Activated effector memory CD4-positive, alpha-beta T cell treated with Interleukin-2 at 50 U/mL for 16 hours (primary cell): ENCODE data around the gene TFF1.

ENCODE experiments used
- DNase-seq: peaks from one replicate; pipeline ENCODE4 v3.0.0-alpha.2; 2020

Gene TFF1

GRCh38 chr21:42379426-42380215 is 13.3 kb upstream of the TFF1 start:
- no peak for DNase-seq

DNA sequence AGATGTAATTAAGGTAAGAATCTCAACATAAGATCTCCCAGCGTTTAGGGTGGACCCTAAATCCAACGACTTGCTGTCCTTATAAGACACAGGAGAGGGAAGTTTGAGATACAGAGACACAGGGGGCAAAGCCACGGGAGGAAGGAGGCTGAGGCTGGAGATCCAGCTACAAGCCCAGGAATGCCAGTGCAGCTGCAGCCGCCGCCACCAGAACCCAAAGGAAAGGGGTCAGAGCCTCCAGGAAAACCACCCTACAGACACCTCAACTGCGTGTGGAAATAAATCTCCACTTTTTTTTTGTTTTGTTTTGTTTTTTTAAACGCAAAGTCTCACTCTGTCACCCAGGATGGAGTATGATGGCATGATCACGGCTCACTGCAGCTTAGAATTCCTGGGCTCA is 12.1 kb upstream of the TFF1 start:
- DNase-seq, result no peak

DNA sequence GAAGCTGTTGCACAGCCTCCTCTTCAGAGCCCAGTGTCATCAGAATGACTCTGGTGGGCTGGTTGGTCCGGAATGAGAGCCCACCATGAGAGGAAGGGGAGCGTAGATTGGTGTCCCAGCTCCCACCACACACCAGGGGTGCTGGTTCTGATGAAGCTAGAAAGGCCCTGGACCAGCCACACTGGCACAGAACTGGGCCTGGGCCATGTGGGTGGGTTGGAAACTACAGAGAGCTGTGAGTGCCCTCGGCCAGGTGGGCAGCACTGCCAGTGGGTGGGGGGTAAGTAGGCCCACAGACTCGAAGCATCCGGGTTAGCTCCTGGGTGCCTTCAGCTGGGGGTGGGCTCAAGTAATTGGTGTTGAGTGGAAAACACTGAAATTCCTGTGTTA is 11.6 kb upstream of the TFF1 start:
- no peak for DNase-seq

- no peak for DNase-seq
These were observed 11.0 kb upstream of the TFF1 start for GRCh38 chr21:42377211-42377950.

DNA sequence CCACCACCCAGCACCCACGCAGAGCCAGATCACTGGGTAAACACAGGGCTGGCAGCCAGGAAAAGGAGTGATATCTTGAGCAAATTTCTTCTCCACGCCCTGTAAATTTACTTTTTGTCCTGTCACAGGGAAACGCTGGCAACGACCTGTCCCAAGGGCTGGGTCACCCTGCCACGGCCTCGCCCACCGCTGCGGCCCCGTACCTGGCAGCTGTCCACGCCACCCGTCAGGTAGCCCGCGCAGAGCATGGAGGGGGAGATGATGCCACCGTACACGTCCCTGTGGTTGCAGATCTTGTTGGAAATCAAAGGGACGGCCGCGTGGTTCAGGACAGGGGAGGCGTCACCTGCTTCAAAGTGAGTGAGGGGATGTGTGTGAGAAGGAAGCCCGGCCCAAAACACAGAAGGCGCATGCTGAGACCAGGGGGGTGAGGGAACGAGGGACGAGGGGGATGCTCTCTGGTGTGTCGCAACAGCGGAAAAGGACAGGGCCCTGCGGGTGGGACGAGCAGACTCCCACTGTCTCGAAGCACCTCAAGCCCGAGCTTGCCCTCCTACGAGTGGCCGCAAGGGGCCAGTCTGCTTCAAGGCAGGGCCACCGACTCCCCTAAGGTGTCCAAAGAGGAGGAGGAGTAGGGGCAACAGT is 10.1 kb upstream of the TFF1 start:
- DNase-seq, result no peak

GRCh38 chr21:42375966-42376337 is 9.6 kb upstream of the TFF1 start:
- no peak for DNase-seq

GRCh38 chr21:42375506-42375905 is 9.2 kb upstream of the TFF1 start:
- no peak for DNase-seq

GRCh38 chr21:42374864-42375499 is 8.6 kb upstream of the TFF1 start:
- no peak for DNase-seq

- no peak for DNase-seq
These were observed 8.1 kb upstream of the TFF1 start for GRCh38 chr21:42374457-42374856.

DNA sequence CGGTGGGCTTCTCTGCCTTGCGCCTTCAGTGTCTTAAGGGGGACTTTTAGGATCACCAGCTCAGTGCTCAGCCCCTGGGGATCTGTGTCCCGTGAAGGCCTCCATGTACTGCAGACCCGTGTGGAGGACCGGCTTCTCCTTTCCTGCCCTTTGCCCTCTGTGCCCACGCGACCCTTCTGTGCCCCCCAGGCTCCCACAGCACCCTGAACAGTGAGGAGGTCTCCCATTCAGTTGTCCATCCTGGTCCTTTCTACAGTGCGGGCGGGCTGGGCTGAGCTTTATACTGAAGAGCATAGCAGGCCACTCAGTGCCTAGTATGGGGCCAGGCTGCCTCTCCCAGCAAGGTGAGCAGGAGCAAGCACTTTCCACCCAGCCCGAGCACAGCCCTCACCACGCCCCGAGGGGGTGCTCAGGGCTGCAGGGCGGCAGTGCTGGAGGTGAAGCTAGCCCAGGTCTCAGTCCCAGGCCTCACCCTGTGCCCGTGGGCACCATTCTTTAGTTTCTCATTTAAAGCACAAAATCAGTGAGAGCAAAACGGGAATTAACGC is 7.6 kb upstream of the TFF1 start:
- no peak for DNase-seq

GRCh38 chr21:42373196-42373907 is 7.0 kb upstream of the TFF1 start:
- DNase-seq, result no peak

DNA sequence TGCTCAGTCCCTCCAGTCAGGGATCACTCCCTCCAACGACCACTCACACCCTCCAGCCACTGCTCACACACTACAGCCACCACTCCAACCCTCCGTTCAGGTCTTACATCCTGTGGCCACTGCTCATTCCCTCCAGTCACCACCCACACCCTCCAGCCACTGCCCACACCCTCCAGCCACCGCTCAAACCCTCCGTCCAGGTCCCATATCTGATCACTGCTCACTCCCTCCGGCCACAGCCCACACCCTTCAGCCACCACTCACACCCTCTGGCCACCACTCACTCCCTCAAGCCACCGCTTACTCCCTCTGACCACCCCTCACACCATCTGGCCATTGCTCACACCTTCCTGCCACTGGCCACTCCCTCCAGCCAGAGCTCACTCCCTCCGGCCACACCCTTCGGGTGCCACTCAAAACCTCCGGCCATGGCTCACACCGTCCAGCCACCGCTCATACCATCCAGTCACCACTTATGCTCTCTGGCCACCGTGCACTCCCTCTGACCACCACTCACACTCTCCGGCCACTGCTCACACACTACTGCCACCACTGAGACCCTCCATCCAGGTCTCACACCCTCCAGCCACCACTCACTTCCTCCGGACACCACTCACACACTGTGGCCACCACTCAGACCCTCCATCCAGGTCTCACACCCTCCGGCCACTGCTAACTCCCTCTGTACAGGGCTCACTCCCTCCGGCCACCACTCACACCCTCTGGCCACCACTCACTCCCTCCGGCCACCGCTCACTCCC is 4.7 kb upstream of the TFF1 start:
- no peak for DNase-seq

GRCh38 chr21:42369821-42370220 is 3.5 kb upstream of the TFF1 start:
- DNase-seq, result no peak

DNA sequence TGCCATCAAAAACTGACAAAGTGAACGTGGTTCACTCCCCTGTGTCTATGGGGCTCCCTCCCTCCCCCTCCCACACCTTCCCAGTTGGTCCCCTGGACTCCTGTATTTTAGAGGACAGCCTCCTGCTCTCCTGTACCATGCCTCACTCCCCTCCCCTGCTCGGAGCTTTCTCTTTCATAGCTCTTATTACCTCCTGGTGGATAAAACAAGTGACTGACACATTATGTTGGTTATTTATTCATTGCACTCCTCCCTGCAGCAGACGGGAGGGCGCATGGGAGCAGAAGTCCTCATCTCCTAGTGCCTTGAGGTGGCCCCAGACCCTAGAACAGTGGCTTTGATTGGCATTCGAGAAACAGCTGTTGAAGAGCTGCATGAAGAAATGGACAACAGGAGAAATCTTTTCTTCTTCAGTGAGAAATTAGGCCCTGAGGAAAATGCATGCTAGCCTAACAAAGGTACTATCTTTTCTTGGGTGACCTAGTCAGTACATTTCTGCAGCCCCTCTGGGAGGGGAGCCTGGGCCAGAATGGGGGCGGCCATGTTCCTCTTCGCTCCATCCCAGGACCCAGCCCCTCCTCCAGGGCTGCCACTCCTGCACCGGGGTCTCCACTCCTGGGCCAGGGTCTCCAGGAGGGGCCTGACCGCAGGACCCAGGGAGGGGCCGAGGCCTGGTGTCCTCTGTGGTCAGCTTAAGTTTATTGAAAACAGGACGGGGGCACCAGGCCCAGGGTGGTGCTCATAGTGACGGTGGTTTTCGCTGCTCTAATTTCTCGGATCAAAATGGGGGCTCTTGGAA is 1.2 kb upstream of the TFF1 start:
- DNase-seq, result no peak

DNA sequence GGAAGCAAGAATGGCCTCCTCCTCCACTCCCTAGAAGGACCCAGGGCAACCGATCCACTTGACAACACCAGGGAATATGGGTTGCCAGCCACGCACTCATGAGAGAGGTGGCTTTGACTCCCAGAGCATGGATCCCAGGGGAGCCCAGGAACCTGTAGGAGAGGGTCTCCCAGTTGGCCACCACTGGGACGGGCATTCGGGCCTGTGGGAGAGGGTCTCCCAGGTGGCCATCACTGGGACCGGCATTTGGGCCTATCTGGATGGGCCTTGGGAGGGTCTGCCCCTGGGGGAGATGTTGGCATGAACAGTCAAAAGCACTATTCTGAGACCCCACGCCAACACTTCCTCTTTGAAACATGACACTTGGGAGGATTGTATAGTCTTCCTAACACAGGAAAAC is 565 bp downstream of the TFF1 start:
- no peak for DNase-seq

DNA sequence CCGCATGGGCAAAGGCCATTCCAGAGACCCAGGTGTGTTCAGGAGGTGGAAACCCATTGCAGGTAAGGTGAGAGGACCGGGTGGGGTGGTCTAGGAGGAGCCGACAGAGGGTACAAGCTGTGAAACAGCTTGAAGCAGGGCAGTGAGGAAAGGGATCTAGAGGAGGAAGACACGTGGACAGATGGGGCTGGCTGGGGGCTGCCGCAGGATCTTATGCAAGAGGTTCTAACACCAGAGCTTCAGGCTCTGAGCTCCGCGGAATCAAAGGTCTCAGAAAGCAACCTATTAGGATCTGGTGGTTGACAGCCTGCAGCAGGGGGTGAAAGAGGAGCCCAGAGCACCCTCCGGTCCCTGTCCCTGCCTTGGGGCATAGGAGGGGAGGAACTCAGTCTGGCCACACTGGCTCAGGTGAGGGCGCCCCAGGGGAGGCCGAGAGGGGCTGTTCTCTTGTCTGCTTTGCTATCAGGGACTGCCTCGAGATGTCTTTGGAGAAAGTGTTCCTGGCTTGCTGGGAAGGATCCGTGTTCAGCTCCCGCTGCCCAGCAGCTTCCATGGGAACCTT is 1.9 kb downstream of the TFF1 start:
- DNase-seq, result no peak

- no peak for DNase-seq
These were observed 3.0 kb downstream of the TFF1 start for GRCh38 chr21:42363312-42363711.

DNA sequence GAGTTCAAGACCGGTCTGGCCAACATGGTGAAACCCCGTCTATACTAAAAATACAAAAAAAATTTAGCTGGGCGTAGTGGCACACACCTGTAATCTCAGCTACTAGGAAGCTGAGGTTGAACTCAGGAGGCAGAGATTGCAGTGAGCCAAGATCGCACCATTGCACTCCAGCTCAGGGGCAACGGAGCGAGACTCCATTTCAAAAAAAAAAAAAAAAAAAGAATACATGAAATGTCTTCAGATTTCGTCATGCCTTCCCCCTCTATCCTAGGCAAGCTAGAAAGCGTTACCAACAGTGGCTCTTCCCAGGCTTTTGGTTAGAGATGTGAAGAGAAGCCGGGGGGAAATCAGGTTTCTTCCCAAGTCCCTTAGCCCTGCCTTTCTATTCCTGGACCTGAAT is 3.6 kb downstream of the TFF1 start:
- no peak for DNase-seq

DNA sequence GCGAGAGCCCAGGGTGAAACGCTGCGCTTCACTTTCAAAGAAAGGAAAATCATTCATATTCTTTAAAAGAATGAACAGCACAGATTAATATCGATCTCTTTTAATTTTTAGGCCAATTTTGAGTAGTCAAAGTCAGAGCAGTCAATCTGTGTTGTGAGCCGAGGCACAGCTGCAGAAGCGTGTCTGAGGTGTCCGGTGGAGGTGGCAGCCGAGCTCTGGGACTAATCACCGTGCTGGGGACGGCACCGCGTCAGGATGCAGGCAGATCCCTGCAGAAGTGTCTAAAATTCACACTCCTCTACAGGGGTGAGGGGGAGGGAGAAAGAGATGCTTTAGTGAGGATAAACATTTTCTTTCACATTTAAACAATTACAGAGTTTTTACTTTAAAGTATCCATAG is 4.1 kb downstream of the TFF1 start:
- DNase-seq, result no peak

DNA sequence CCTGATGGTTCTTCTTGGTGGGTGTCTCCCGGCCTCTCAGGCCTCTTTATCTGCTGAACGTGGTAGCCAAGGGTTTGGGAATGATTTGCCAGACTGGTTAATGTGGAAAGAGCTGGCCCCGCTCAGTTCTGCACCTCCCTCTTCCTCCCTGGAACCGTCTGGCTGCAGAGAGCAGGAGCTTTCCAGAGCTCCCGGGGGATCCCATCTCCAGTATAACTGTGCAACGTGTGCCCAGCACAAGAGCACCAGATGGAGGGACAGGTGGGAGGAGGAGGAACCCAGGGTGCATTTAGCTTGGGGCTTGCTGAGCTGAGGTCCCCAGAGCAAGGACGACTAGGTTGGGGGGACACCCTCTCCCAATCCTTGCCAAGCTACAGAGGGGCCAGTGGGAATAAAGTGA is 5.0 kb downstream of the TFF1 start:
- no peak for DNase-seq

- DNase-seq, result no peak
These were observed 6.0 kb downstream of the TFF1 start for GRCh38 chr21:42360317-42360716.
